GM19023 (cell line): Measurements from ENCODE around the gene SMIM38.
"Not testable (repeated sequence)": the region's sequence is repeated elsewhere in the genome, so short reads cannot be mapped to it uniquely, and the experiment has no call there.

Source experiments
- ATAC-seq: cut with Tn5 transposase; IDR thresholded peaks from one replicate; pipeline ENCODE4 v1.9.1; 2021; ENCODE audit warnings: mild to moderate bottlenecking, moderate library complexity; ENCODE audit not compliant: unreplicated experiment

Gene SMIM38

GRCh38 chr11:69121621-69122325, 34.0 kb upstream of the SMIM38 start:
- ATAC-seq = no peak

- no peak for ATAC-seq
Observed at GRCh38 chr11:69122326-69122629, 33.5 kb upstream of the SMIM38 start.

- no peak for ATAC-seq
Observed at GRCh38 chr11:69122630-69123431, 32.9 kb upstream of the SMIM38 start.

GRCh38 chr11:69123593-69124545, 31.9 kb upstream of the SMIM38 start:
- no peak for ATAC-seq

- ATAC-seq = no peak
Observed at GRCh38 chr11:69125861-69126260, 29.9 kb upstream of the SMIM38 start.

- no peak for ATAC-seq
Observed at GRCh38 chr11:69126286-69126685, 29.4 kb upstream of the SMIM38 start.

- ATAC-seq = no peak
Observed at GRCh38 chr11:69127081-69127850, 28.5 kb upstream of the SMIM38 start.

GRCh38 chr11:69127884-69128283, 27.9 kb upstream of the SMIM38 start:
- ATAC-seq = no peak

- ATAC-seq = no peak
Observed at GRCh38 chr11:69129053-69129452, 26.7 kb upstream of the SMIM38 start.

- ATAC-seq = no peak
Observed at GRCh38 chr11:69129647-69130046, 26.1 kb upstream of the SMIM38 start.

GRCh38 chr11:69130654-69131053, 25.1 kb upstream of the SMIM38 start:
- no peak for ATAC-seq

GRCh38 chr11:69131121-69131566, 24.6 kb upstream of the SMIM38 start:
- ATAC-seq = no peak

- no peak for ATAC-seq
Observed at GRCh38 chr11:69131644-69132300, 24.0 kb upstream of the SMIM38 start.

GRCh38 chr11:69132301-69132670, 23.4 kb upstream of the SMIM38 start:
- ATAC-seq = no peak

- no peak for ATAC-seq
Observed at GRCh38 chr11:69133251-69133650, 22.5 kb upstream of the SMIM38 start.

GRCh38 chr11:69134182-69134581, 21.6 kb upstream of the SMIM38 start:
- ATAC-seq = not testable (repeated sequence)

- no peak for ATAC-seq
Observed at GRCh38 chr11:69134957-69135356, 20.8 kb upstream of the SMIM38 start.

GRCh38 chr11:69135420-69136363, 20.0 kb upstream of the SMIM38 start:
- no peak for ATAC-seq

- ATAC-seq = no peak
Observed at GRCh38 chr11:69136471-69136870, 19.3 kb upstream of the SMIM38 start.
